ENCODE results near the gene AGBL3.

The AGBL3 gene

DNA sequence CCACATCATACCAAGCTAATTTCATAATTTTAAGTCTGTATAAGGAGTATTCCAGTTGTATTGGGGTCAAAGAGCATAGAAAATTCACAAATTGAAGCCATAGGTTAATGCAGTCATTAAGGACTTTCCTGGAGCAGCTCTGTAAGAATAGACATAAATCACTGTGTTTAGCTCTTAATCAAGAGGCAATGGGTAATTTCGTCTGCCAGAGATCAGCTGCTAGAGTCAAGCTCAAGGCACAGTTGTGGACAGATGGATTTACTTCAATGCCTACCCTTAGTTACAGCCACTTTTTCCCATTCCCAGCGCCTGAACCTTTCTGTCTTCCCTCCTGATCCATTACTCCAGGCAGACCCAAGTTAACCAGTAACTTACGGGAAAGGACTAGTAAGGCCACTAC lies 40.6 kb upstream of the AGBL3 start:
- peaks cover 54 to 62% of the 10 kb centered on the region in 2 donors for H3K36me3 ChIP-seq (ENCODE audit: control insufficient read depth in 2 of 2, insufficient read depth in 2 of 2, low read length in 2 of 2)
- H3K4me3 ChIP-seq (ENCODE audit: low read length in 2 of 2): no peak overlapping the region
- peaks cover 9% of the 10 kb centered on the region for H3K4me1 ChIP-seq (ENCODE audit: control insufficient read depth, insufficient read depth, low read length)
- no peak overlapping the region for H3K9ac ChIP-seq (ENCODE audit: low read length in 2 of 2)
- H3K27ac ChIP-seq (ENCODE audit: low read length): peak overlapping the region; percentile 12
- no peaks in the 10 kb centered on the region for H3K27me3 ChIP-seq (ENCODE audit: control insufficient read depth in 1 of 2, insufficient read depth in 2 of 2, low read length in 2 of 2)
- no peaks in the 10 kb centered on the region for H3K9me3 ChIP-seq (ENCODE audit: control insufficient read depth in 2 of 2, low read length in 2 of 2)

DNA sequence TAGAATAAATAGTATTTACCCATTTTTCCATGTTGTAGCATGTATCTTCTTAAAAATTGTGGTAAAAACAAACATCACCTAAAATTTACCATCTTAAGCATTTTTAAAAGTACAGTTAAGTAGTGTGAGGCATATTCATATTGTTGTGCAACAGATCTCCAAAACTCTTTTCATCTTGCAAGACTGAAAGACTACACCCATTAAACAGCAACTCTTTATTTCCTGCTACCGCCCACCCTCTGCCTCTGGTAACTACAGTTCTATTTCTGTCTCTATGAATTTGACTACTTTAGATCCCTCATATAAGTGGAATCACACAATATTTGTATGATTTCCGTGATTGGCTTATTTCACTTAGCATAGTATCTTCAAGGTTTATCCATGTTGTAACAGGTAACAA lies 40.0 kb upstream of the AGBL3 start:
- H3K27ac ChIP-seq (ENCODE audit: low read length): no peak overlapping the region
- H3K9ac ChIP-seq (ENCODE audit: low read length in 2 of 2): no peak overlapping the region
- H3K27me3 ChIP-seq (ENCODE audit: control insufficient read depth in 1 of 2, insufficient read depth in 2 of 2, low read length in 2 of 2): no peaks in the 10 kb centered on the region
- peaks cover 5% of the 10 kb centered on the region for H3K4me1 ChIP-seq (ENCODE audit: control insufficient read depth, insufficient read depth, low read length)
- no peak overlapping the region for H3K4me3 ChIP-seq (ENCODE audit: low read length in 2 of 2)
- H3K36me3 ChIP-seq (ENCODE audit: control insufficient read depth in 2 of 2, insufficient read depth in 2 of 2, low read length in 2 of 2): peaks cover 58 to 63% of the 10 kb centered on the region in 2 donors
- H3K9me3 ChIP-seq (ENCODE audit: control insufficient read depth in 2 of 2, low read length in 2 of 2): no peaks in the 10 kb centered on the region

DNA sequence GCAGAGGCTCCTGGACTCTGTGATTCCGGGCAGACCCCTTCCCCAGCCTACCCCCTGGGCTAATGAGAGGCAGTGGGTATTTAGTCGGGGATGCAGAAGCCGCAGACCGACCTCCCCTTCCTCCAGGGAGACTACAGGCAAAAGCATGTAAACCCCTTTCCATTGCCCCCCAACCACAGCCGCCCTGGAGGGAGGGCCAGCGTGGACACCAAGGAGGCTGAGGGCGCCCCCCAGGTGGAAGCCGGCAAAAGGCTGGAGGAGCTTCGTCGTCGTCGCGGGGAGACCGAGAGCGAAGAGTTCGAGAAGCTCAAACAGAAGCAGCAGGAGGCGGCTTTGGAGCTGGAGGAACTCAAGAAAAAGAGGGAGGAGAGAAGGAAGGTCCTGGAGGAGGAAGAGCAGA lies 39.0 kb upstream of the AGBL3 start:
- peaks cover 60 to 62% of the 10 kb centered on the region in 2 donors for H3K36me3 ChIP-seq (ENCODE audit: control insufficient read depth in 2 of 2, insufficient read depth in 2 of 2, low read length in 2 of 2)
- no peak overlapping the region for H3K9ac ChIP-seq (ENCODE audit: low read length in 2 of 2)
- H3K4me1 ChIP-seq (ENCODE audit: control insufficient read depth, insufficient read depth, low read length): peaks cover 3% of the 10 kb centered on the region
- H3K9me3 ChIP-seq (ENCODE audit: control insufficient read depth in 2 of 2, low read length in 2 of 2): no peaks in the 10 kb centered on the region
- H3K4me3 ChIP-seq (ENCODE audit: low read length in 2 of 2): no peak overlapping the region
- no peak overlapping the region for H3K27ac ChIP-seq (ENCODE audit: low read length)
- no peaks in the 10 kb centered on the region for H3K27me3 ChIP-seq (ENCODE audit: control insufficient read depth in 1 of 2, insufficient read depth in 2 of 2, low read length in 2 of 2)

DNA sequence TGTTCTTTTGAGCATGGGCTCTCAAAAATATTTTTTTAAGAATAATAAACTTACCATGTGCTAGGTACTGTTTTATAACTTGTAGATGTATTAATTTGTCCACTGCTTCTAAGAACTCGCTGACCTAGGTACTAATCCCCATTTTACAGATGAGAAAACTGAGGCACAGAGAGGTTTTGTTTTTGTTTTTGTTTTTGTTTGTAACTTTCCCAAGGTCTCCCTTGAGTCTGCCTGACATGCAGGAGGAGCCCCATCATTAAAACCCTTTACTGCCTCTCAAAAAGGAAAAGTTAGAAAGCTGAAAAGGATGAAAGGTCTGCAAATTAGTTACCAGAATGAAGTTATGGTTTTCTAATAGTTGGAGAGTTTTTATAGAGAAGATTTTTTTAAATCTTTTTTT lies 38.5 kb upstream of the AGBL3 start:
- no peaks in the 10 kb centered on the region for H3K27me3 ChIP-seq (ENCODE audit: control insufficient read depth in 1 of 2, insufficient read depth in 2 of 2, low read length in 2 of 2)
- no peak overlapping the region for H3K9ac ChIP-seq (ENCODE audit: low read length in 2 of 2)
- no peaks in the 10 kb centered on the region for H3K9me3 ChIP-seq (ENCODE audit: control insufficient read depth in 2 of 2, low read length in 2 of 2)
- H3K27ac ChIP-seq (ENCODE audit: low read length): no peak overlapping the region
- H3K36me3 ChIP-seq (ENCODE audit: control insufficient read depth in 2 of 2, insufficient read depth in 2 of 2, low read length in 2 of 2): peaks cover 59 to 62% of the 10 kb centered on the region in 2 donors
- H3K4me3 ChIP-seq (ENCODE audit: low read length in 2 of 2): no peak overlapping the region
- H3K4me1 ChIP-seq (ENCODE audit: control insufficient read depth, insufficient read depth, low read length): peaks cover 3% of the 10 kb centered on the region

DNA sequence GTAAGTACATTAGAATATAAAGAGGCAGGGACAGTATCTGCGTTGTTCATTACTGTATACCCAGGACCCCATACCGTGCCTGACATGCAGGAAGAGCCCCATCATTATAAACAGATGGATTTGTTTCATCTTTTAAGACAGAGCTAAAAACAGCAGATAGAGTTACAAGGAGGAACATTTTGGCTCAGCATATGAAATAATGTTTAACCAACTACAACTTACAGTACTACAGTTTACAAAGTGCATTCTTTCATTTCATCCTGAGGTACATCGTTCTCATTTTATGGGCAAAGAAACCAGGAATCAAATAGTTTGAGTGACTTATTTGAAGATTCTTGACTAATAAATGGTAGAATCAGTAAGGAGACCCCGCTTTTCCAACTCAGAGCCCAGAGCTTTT lies 38.1 kb upstream of the AGBL3 start:
- no peaks in the 10 kb centered on the region for H3K27me3 ChIP-seq (ENCODE audit: control insufficient read depth in 1 of 2, insufficient read depth in 2 of 2, low read length in 2 of 2)
- H3K9me3 ChIP-seq (ENCODE audit: control insufficient read depth in 2 of 2, low read length in 2 of 2): no peaks in the 10 kb centered on the region
- peaks cover 59 to 62% of the 10 kb centered on the region in 2 donors for H3K36me3 ChIP-seq (ENCODE audit: control insufficient read depth in 2 of 2, insufficient read depth in 2 of 2, low read length in 2 of 2)
- H3K9ac ChIP-seq (ENCODE audit: low read length in 2 of 2): no peak overlapping the region
- no peak overlapping the region for H3K4me3 ChIP-seq (ENCODE audit: low read length in 2 of 2)
- H3K4me1 ChIP-seq (ENCODE audit: control insufficient read depth, insufficient read depth, low read length): peaks cover 3% of the 10 kb centered on the region
- no peak overlapping the region for H3K27ac ChIP-seq (ENCODE audit: low read length)

DNA sequence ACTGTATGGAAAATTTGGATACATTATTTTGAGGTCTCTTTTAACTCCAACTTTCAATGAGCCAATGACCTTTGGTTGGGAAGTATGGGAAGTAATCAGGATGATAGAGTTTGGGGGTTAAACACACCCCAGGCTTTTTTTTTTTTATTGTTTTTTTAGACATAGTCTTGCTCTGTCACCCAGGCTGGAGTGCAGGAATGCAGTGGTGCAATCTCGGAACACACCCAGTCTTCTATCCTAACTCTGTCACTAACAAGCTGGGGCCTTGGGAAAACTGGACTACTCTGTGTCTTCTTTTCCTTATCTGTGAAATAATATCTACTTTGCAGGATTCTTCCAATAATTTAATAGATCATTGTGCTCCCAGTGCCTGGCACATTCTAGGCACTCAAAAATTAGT lies 37.6 kb upstream of the AGBL3 start:
- Histone ChIP-seq H3K27ac (ENCODE audit: low read length) (peak overlapping the region; percentile 24), H3K9me3 (ENCODE audit: control insufficient read depth in 2 of 2, low read length in 2 of 2) (no peaks in the 10 kb centered on the region), H3K9ac (ENCODE audit: low read length in 2 of 2) (no peak overlapping the region), H3K4me3 (ENCODE audit: low read length in 2 of 2) (no peak overlapping the region), H3K27me3 (ENCODE audit: control insufficient read depth in 1 of 2, insufficient read depth in 2 of 2, low read length in 2 of 2) (no peaks in the 10 kb centered on the region), H3K4me1 (ENCODE audit: control insufficient read depth, insufficient read depth, low read length) (peaks cover 3% of the 10 kb centered on the region), H3K36me3 (ENCODE audit: control insufficient read depth in 2 of 2, insufficient read depth in 2 of 2, low read length in 2 of 2) (peaks cover 57 to 62% of the 10 kb centered on the region in 2 donors)

DNA sequence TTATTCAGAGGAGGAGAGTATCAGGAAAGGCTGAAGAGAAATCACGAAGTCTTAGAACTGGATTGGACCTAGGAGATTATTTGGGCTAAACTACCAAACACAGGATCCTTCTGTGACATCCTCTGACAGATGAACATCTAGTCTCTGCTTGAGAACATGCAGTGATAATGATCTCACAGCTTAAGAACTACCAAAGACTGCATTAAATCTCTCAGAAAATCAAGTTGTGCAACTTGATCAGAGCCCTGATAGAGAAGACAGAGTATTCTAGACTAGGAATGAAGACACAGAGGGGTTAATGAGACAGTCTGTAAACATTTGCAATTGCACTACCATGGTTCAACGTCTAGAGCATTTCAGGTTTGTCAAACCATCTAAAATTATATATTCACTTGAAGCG lies 37.1 kb upstream of the AGBL3 start:
- Histone ChIP-seq H3K36me3 (ENCODE audit: control insufficient read depth in 2 of 2, insufficient read depth in 2 of 2, low read length in 2 of 2) (peaks cover 57 to 62% of the 10 kb centered on the region in 2 donors), H3K27me3 (ENCODE audit: control insufficient read depth in 1 of 2, insufficient read depth in 2 of 2, low read length in 2 of 2) (no peaks in the 10 kb centered on the region), H3K9ac (ENCODE audit: low read length in 2 of 2) (no peak overlapping the region), H3K4me3 (ENCODE audit: low read length in 2 of 2) (no peak overlapping the region), H3K27ac (ENCODE audit: low read length) (peak overlapping the region; percentile 24), H3K9me3 (ENCODE audit: control insufficient read depth in 2 of 2, low read length in 2 of 2) (no peaks in the 10 kb centered on the region), H3K4me1 (ENCODE audit: control insufficient read depth, insufficient read depth, low read length) (peaks cover 3% of the 10 kb centered on the region)

DNA sequence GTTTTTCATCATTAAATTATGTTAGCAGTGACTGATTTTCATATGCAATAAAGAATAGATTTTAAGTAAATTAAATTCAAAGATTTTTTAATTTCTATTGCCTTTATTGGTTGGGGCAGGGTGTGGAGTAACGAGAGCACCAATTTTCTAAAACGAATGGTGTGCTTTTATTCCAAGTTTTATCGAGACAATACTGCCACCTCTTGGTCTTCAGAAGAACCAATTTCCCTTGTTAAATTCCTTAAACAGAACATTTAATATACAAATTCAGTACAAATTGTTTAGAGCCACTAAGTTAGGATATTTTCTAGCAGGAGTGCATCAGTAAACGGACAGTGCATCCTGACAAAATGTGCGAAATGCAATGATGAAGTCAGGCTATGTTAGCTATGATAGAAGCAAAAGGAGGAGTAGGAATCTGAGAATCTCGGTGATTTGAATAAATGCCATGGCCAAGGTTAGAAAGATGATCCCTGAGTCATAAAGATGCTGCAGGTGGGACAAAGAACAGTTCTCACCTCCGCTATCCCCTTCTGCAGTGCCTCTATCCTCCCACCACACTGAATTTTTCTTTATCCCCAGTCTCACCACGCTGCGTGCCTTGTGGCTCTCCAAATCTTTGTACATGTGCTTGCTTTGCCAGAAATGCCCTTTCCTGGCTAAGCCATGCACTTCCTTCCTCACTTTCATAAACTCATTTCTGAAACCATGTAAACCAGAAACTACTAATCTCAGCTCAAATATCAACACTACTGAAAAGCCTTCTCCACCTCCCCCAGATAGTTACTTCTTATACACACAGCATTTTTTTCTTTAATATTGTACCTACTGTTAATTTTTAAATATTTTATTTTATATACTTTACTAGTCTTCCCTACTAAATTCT lies 31.9 kb upstream of the AGBL3 start:
- Histone ChIP-seq H3K9ac (ENCODE audit: low read length in 2 of 2) (peak overlapping the region in 1 of 2 donors; percentile 13), H3K4me3 (ENCODE audit: low read length in 2 of 2) (no peak overlapping the region), H3K36me3 (ENCODE audit: control insufficient read depth in 2 of 2, insufficient read depth in 2 of 2, low read length in 2 of 2) (peaks cover 61 to 63% of the 10 kb centered on the region in 2 donors), H3K27ac (ENCODE audit: low read length) (peak overlapping the region; percentile 62), H3K27me3 (ENCODE audit: control insufficient read depth in 1 of 2, insufficient read depth in 2 of 2, low read length in 2 of 2) (no peaks in the 10 kb centered on the region), H3K9me3 (ENCODE audit: control insufficient read depth in 2 of 2, low read length in 2 of 2) (no peaks in the 10 kb centered on the region), H3K4me1 (ENCODE audit: control insufficient read depth, insufficient read depth, low read length) (peaks cover 3% of the 10 kb centered on the region)

DNA sequence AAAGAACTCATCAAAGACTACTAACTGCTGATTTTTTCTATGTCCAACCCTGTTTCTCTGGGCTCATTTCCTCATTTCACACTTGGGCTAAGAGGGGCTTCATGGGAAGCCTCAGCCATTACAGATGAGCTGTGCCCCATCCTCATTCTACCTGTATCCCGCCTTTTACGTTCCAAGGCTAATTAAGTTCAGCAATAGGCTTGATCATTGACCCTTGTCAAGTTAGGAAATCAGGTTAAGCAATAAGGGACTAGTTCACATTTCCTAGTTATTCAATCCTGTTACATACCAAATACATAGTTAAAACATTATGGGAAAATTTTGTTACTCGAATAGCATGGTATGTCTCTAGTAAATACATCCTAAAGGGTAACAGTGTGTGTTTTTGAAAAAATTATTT lies 29.3 kb upstream of the AGBL3 start:
- Histone ChIP-seq H3K9me3 (ENCODE audit: control insufficient read depth in 2 of 2, low read length in 2 of 2) (no peaks in the 10 kb centered on the region), H3K27me3 (ENCODE audit: control insufficient read depth in 1 of 2, insufficient read depth in 2 of 2, low read length in 2 of 2) (no peaks in the 10 kb centered on the region), H3K36me3 (ENCODE audit: control insufficient read depth in 2 of 2, insufficient read depth in 2 of 2, low read length in 2 of 2) (peaks cover 55 to 66% of the 10 kb centered on the region in 2 donors), H3K9ac (ENCODE audit: low read length in 2 of 2) (no peak overlapping the region), H3K4me1 (ENCODE audit: control insufficient read depth, insufficient read depth, low read length) (peaks cover 11% of the 10 kb centered on the region), H3K4me3 (ENCODE audit: low read length in 2 of 2) (no peak overlapping the region), H3K27ac (ENCODE audit: low read length) (peak overlapping the region; percentile 18)

DNA sequence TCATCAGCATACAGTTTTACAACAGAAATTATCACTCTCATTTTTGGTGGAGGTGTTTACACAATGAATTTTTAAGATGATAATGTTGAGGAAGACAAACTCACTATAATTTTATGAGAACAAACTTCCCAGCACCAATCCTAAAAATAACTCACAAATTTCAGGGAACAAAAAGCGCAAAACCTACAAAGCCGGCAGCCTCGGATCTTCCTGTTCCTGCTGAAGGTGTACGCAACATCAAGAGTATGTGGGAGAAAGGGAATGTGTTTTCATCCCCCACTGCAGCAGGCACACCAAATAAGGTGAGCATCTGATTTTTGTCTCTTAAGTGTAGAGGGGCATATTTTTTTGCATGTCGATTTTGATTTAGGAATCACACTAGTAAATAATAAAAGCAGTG lies 26.5 kb upstream of the AGBL3 start:
- H3K36me3 ChIP-seq (ENCODE audit: control insufficient read depth in 2 of 2, insufficient read depth in 2 of 2, low read length in 2 of 2): peaks cover 58 to 76% of the 10 kb centered on the region in 2 donors

DNA sequence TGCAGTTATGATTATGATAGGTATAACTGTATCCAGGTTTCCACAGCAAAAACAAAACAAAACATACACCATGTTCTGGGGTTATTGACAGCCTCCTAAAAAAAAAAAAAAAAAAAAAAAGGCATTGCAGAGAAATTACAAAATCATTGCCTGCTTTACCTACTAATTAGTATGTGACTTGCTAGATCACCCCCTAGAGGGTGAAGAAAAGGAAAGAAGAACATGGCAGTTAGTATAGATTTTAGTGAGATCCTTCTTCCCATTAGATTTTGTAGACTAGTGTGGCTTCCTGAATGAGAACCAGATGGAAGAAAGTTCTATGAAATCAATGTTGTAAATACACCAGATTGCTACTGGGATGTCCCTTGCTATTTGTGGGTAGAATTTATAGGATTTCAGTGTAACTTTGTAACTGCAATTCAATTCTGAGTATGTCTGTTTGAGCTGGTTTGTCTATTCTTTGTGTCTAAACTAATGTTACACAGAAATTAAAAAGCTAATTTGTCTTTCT lies 24.0 kb upstream of the AGBL3 start:
- peaks cover 59 to 77% of the 10 kb centered on the region in 2 donors for H3K36me3 ChIP-seq (ENCODE audit: control insufficient read depth in 2 of 2, insufficient read depth in 2 of 2, low read length in 2 of 2)
- no peaks in the 10 kb centered on the region for H3K9me3 ChIP-seq (ENCODE audit: control insufficient read depth in 2 of 2, low read length in 2 of 2)
- no peak overlapping the region for H3K27ac ChIP-seq (ENCODE audit: low read length)
- peaks cover 26% of the 10 kb centered on the region for H3K4me1 ChIP-seq (ENCODE audit: control insufficient read depth, insufficient read depth, low read length)
- no peak overlapping the region for H3K9ac ChIP-seq (ENCODE audit: low read length in 2 of 2)
- H3K4me3 ChIP-seq (ENCODE audit: low read length in 2 of 2): no peak overlapping the region
- H3K27me3 ChIP-seq (ENCODE audit: control insufficient read depth in 1 of 2, insufficient read depth in 2 of 2, low read length in 2 of 2): no peaks in the 10 kb centered on the region

More for the DNA sequence above, 26.5 kb upstream of the AGBL3 start:
- Histone ChIP-seq H3K27me3 (ENCODE audit: control insufficient read depth in 1 of 2, insufficient read depth in 2 of 2, low read length in 2 of 2) (no peaks in the 10 kb centered on the region), H3K4me1 (ENCODE audit: control insufficient read depth, insufficient read depth, low read length) (peaks cover 21% of the 10 kb centered on the region), H3K27ac (ENCODE audit: low read length) (peak overlapping the region; percentile 49), H3K4me3 (ENCODE audit: low read length in 2 of 2) (no peak overlapping the region), H3K9ac (ENCODE audit: low read length in 2 of 2) (no peak overlapping the region), H3K9me3 (ENCODE audit: control insufficient read depth in 2 of 2, low read length in 2 of 2) (no peaks in the 10 kb centered on the region)

All from stomach smooth muscle (tissue), 2 donors.